ENCODE measurements around the gene HMGCS2.

- TF ChIP-seq CTCF (IDR thresholded peaks at IDR 0.05) (no peak), FOSL2 (IDR thresholded peaks at IDR 0.05; ENCODE audit: borderline replicate concordance, low read depth) (no peak), SIN3A (IDR thresholded peaks at IDR 0.05; ENCODE audit: borderline replicate concordance, low read depth, low read length) (no peak), EP300 (IDR thresholded peaks at IDR 0.05; ENCODE audit: borderline replicate concordance in 1 of 2, low read depth in 1 of 2, low read length in 1 of 2) (no peak), SMC3 (IDR thresholded peaks at IDR 0.05; ENCODE audit: low read depth, low read length) (no peak)
These were observed 26.8 kb upstream of the HMGCS2 start for GRCh38 chr1:119795261-119796200.

Measured in SK-N-SH (cell line).